ENCODE results near the gene BTBD9. TPM values are rescaled to one million over a fixed set of nuclear protein-coding genes. Genes with fewer than 3 reads are reported as not detected.

Gene BTBD9
- total RNA-seq, 3 donors from 2014 or later, result 12.8 to 25.5 (median 19.0) TPM

- Histone ChIP-seq H3K27ac (no peak overlapping the region), H3K9me3 (no peaks in the 10 kb centered on the region), H3K27me3 (no peaks in the 10 kb centered on the region), H3K36me3 (no peaks in the 10 kb centered on the region), H3K4me1 (no peaks in the 10 kb centered on the region), H3K4me3 (no peak overlapping the region)
- TF ChIP-seq CTCF (IDR thresholded peaks at IDR 0.05) (no peak), POLR2AphosphoS5 (IDR thresholded peaks at IDR 0.05) (no peak), POLR2A (IDR thresholded peaks at IDR 0.05) (no peak)
- intact Hi-C loops (cut with DNase I; ENCODE audit: low total_unique reads), result no loop called here
- DNase-seq (ENCODE audit: low spot score in 2 of 2), result no peak
These were observed 90.5 kb downstream of the BTBD9 start for GRCh38 chr6:38549180-38549579.

- no peaks in the 10 kb centered on the region for H3K4me1 ChIP-seq
- no peak overlapping the region for H3K4me3 ChIP-seq
- H3K36me3 ChIP-seq, result no peaks in the 10 kb centered on the region
- no peaks in the 10 kb centered on the region for H3K9me3 ChIP-seq
- no peak for DNase-seq (ENCODE audit: low spot score in 2 of 2)
- H3K27me3 ChIP-seq, result no peaks in the 10 kb centered on the region
- TF ChIP-seq POLR2A (IDR thresholded peaks at IDR 0.05), result no peak
- TF ChIP-seq CTCF (IDR thresholded peaks at IDR 0.05), result no peak
- no peak for TF ChIP-seq POLR2AphosphoS5 (IDR thresholded peaks at IDR 0.05)
- no peak overlapping the region for H3K27ac ChIP-seq
- intact Hi-C loops (cut with DNase I; ENCODE audit: low total_unique reads), result no loop called here
These were observed 96.7 kb downstream of the BTBD9 start for GRCh38 chr6:38543022-38543421.

DNA sequence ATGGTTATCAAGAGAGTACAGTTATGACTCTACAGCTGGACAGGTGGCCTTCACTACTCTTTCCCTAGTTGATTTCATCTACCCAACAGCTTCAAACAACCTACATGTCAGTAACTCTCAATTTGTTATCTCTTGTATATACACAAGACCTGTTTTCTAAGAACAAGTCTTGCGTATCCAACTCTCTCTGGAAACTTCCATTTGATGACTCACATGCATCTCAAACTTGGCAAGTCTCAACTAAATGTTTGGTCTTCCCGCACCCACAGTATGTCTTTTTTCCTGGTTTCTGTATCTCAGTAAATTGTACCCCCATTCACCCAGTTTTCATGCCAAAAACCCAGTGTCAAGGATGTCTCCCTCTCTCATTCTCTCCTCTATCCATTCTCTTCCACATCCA, 97.7 kb downstream of the BTBD9 start:
- H3K36me3 ChIP-seq, result no peaks in the 10 kb centered on the region
- no peaks in the 10 kb centered on the region for H3K4me1 ChIP-seq
- no peak for TF ChIP-seq POLR2A (IDR thresholded peaks at IDR 0.05)
- no peak for TF ChIP-seq POLR2AphosphoS5 (IDR thresholded peaks at IDR 0.05)
- TF ChIP-seq CTCF (IDR thresholded peaks at IDR 0.05), result no peak
- intact Hi-C loops (cut with DNase I; ENCODE audit: low total_unique reads), result no loop called here
- no peaks in the 10 kb centered on the region for H3K9me3 ChIP-seq
- H3K27ac ChIP-seq, result no peak overlapping the region
- DNase-seq (ENCODE audit: low spot score in 2 of 2), result no peak
- no peaks in the 10 kb centered on the region for H3K27me3 ChIP-seq
- no peak overlapping the region for H3K4me3 ChIP-seq

- Histone ChIP-seq H3K9me3 (no peaks in the 10 kb centered on the region), H3K4me3 (no peak overlapping the region), H3K36me3 (no peaks in the 10 kb centered on the region), H3K27ac (no peak overlapping the region), H3K27me3 (no peaks in the 10 kb centered on the region), H3K4me1 (no peaks in the 10 kb centered on the region)
- DNase-seq (ENCODE audit: low spot score in 2 of 2), result no peak
- intact Hi-C loops (cut with DNase I; ENCODE audit: low total_unique reads), result no loop called here
- no peak for TF ChIP-seq POLR2A (IDR thresholded peaks at IDR 0.05)
- no peak for TF ChIP-seq CTCF (IDR thresholded peaks at IDR 0.05)
- TF ChIP-seq POLR2AphosphoS5 (IDR thresholded peaks at IDR 0.05), result no peak
These were observed 106.7 kb downstream of the BTBD9 start for GRCh38 chr6:38533064-38533463.

DNA sequence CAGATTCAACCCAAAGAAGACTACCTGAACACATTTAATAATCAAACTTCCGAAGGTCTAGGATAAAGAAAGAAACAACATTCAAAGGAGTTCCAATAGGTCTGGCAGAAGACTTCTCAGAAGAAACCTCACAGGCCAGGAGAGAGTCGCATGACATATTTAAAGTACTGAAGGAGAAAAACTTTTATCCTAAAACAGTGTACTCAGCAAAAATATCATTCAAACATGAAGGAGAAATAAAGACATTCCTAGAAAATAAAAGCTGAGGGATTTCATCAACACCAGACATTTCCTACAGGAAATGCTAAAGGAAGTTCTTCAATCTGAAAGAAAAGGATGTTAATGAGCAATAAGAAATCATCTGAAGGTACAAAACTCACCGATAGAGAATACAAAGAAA, 108.6 kb downstream of the BTBD9 start:
- no peak overlapping the region for H3K27ac ChIP-seq

More for the DNA sequence above, 108.6 kb downstream of the BTBD9 start:
- H3K36me3 ChIP-seq, result no peaks in the 10 kb centered on the region
- no peak for TF ChIP-seq POLR2A (IDR thresholded peaks at IDR 0.05)
- no peak for TF ChIP-seq POLR2AphosphoS5 (IDR thresholded peaks at IDR 0.05)
- H3K4me1 ChIP-seq, result no peaks in the 10 kb centered on the region
- no peak for DNase-seq (ENCODE audit: low spot score in 2 of 2)
- H3K9me3 ChIP-seq, result peaks cover 6% of the 10 kb centered on the region in 2 donors
- intact Hi-C loops (cut with DNase I; ENCODE audit: low total_unique reads), result no loop called here
- no peak overlapping the region for H3K4me3 ChIP-seq
- no peaks in the 10 kb centered on the region for H3K27me3 ChIP-seq
